ENCODE data around the gene LGALS3BP. TPM values are rescaled to one million over a fixed set of nuclear protein-coding genes. Genes with fewer than 3 reads are reported as not detected.

LGALS3BP gene
- total RNA-seq, 2 experiments from 2014 or later = 0.88 to 1.7 TPM

GRCh38 chr17:78956254-78956653 is 23.5 kb downstream of the LGALS3BP start:
- Histone ChIP-seq H2AFZ (ENCODE audit: low read length) (no peak overlapping the region), H3K4me1 (ENCODE audit: insufficient read depth, low read length, poor library complexity, severe bottlenecking) (no peaks in the 10 kb centered on the region), H4K20me1 (ENCODE audit: insufficient read depth, low read length) (no peaks in the 10 kb centered on the region), H3K4me2 (ENCODE audit: low read length) (no peak overlapping the region), H3K9me3 (ENCODE audit: low read length) (no peaks in the 10 kb centered on the region), H3K9me2 (ENCODE audit: insufficient read depth, low read length) (no peaks in the 10 kb centered on the region), H3K4me3 (ENCODE audit: low read depth, low read length, poor library complexity, severe bottlenecking) (no peak overlapping the region), H3K36me3 (ENCODE audit: insufficient read depth, low read length) (no peaks in the 10 kb centered on the region), H3K79me2 (ENCODE audit: insufficient read depth, low read depth, low read length) (no peaks in the 10 kb centered on the region), H3K27ac (ENCODE audit: low read depth, low read length, poor library complexity, severe bottlenecking) (no peak overlapping the region)
- CTCF ChIA-PET (ENCODE audit: unreplicated experiment) = no interaction called here
- intact Hi-C loops (cut with micrococcal nuclease; ENCODE audit: unreplicated experiment) = no loop called here
- no peak for DNase-seq (ENCODE audit: low spot score)
- BruUV-seq (replicated peaks) = no TSS peak
- TF ChIP-seq EZH2phosphoT487 (IDR thresholded peaks at IDR 0.05; ENCODE audit: borderline replicate concordance, low read depth, low read length) (no peak), CTCF (conservative IDR thresholded peaks at IDR 0.05; ENCODE audit: low read length) (no peak)
- POLR2A ChIA-PET = interaction anchor here (0.6 kb wide), 1 partner anchor 1689 kb away, joined by 5 read pairs; no protein-coding TSS in a partner anchor

- ChIA-PET POLR2A (interaction anchor here (0.6 kb wide), 1 partner anchor 1655 kb away, joined by 3 read pairs; no protein-coding TSS in a partner anchor), CTCF (ENCODE audit: unreplicated experiment) (no interaction called here)
- intact Hi-C loops (cut with micrococcal nuclease; ENCODE audit: unreplicated experiment) = no loop called here
- H3K79me2 ChIP-seq (ENCODE audit: insufficient read depth, low read depth, low read length) = no peaks in the 10 kb centered on the region
- no peaks in the 10 kb centered on the region for H3K9me2 ChIP-seq (ENCODE audit: insufficient read depth, low read length)
- TF ChIP-seq CTCF (conservative IDR thresholded peaks at IDR 0.05; ENCODE audit: low read length) (no peak), EZH2phosphoT487 (IDR thresholded peaks at IDR 0.05; ENCODE audit: borderline replicate concordance, low read depth, low read length) (no peak)
- no peak for DNase-seq (ENCODE audit: low spot score)
- H3K4me1 ChIP-seq (ENCODE audit: insufficient read depth, low read length, poor library complexity, severe bottlenecking) = no peaks in the 10 kb centered on the region
- no peak overlapping the region for H3K4me2 ChIP-seq (ENCODE audit: low read length)
- H3K27ac ChIP-seq (ENCODE audit: low read depth, low read length, poor library complexity, severe bottlenecking) = no peak overlapping the region
- BruUV-seq (replicated peaks) = no TSS peak
- no peaks in the 10 kb centered on the region for H3K9me3 ChIP-seq (ENCODE audit: low read length)
- no peaks in the 10 kb centered on the region for H4K20me1 ChIP-seq (ENCODE audit: insufficient read depth, low read length)
- no peak overlapping the region for H3K4me3 ChIP-seq (ENCODE audit: low read depth, low read length, poor library complexity, severe bottlenecking)
- no peaks in the 10 kb centered on the region for H3K36me3 ChIP-seq (ENCODE audit: insufficient read depth, low read length)
- no peak overlapping the region for H2AFZ ChIP-seq (ENCODE audit: low read length)
These were observed 25.0 kb downstream of the LGALS3BP start for GRCh38 chr17:78954684-78955083.

Measured in OCI-LY7 (cell line).